ENCODE results near the gene CLDN6. TPM values are rescaled to one million over a fixed set of nuclear protein-coding genes. Genes with fewer than 3 reads are reported as not detected.

The CLDN6 gene
- total and polyA plus RNA-seq, 2 of the 13 experiments (the other 11 are each of a cell fraction or from before 2014, with no cell fraction given) = 5.9 to 7.6 TPM

- TF ChIP-seq, protein P1, sequence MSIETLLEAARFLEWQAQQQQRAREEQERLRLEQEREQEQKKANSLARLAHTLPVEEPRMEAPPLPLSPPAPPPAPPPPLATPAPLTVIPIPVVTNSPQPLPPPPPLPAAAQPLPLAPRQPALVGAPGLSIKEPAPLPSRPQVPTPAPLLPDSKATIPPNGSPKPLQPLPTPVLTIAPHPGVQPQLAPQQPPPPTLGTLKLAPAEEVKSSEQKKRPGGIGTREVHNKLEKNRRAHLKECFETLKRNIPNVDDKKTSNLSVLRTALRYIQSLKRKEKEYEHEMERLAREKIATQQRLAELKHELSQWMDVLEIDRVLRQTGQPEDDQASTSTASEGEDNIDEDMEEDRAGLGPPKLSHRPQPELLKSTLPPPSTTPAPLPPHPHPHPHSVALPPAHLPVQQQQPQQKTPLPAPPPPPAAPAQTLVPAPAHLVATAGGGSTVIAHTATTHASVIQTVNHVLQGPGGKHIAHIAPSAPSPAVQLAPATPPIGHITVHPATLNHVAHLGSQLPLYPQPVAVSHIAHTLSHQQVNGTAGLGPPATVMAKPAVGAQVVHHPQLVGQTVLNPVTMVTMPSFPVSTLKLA (IDR thresholded peaks at IDR 0.05) = no peak
- TF ChIP-seq PAF1 (CRISPR knock-in tag; IDR thresholded peaks at IDR 0.05) (no peak), ZNF292 (CRISPR knock-in tag; IDR thresholded peaks at IDR 0.05; ENCODE audit: borderline replicate concordance, low read depth) (no peak), SMYD3 (CRISPR knock-in tag; IDR thresholded peaks at IDR 0.05) (no peak), ZNF777 (CRISPR knock-in tag; IDR thresholded peaks at IDR 0.05) (no peak), BHLHE40 (IDR thresholded peaks at IDR 0.05; ENCODE audit: low read length) (no peak), ZNF75D (CRISPR knock-in tag; IDR thresholded peaks at IDR 0.05; ENCODE audit: borderline replicate concordance) (no peak), ZNF607 (CRISPR knock-in tag; IDR thresholded peaks at IDR 0.05; ENCODE audit: borderline replicate concordance) (no peak), NFE2L2 (IDR thresholded peaks at IDR 0.05; ENCODE audit: low read length) (no peak), FOXK1 (CRISPR knock-in tag; IDR thresholded peaks at IDR 0.05; ENCODE audit: borderline replicate concordance, low read depth) (no peak), NPAS2 (CRISPR knock-in tag; IDR thresholded peaks at IDR 0.05; ENCODE audit: borderline replicate concordance) (no peak)
- TF ChIP-seq, protein P2, sequence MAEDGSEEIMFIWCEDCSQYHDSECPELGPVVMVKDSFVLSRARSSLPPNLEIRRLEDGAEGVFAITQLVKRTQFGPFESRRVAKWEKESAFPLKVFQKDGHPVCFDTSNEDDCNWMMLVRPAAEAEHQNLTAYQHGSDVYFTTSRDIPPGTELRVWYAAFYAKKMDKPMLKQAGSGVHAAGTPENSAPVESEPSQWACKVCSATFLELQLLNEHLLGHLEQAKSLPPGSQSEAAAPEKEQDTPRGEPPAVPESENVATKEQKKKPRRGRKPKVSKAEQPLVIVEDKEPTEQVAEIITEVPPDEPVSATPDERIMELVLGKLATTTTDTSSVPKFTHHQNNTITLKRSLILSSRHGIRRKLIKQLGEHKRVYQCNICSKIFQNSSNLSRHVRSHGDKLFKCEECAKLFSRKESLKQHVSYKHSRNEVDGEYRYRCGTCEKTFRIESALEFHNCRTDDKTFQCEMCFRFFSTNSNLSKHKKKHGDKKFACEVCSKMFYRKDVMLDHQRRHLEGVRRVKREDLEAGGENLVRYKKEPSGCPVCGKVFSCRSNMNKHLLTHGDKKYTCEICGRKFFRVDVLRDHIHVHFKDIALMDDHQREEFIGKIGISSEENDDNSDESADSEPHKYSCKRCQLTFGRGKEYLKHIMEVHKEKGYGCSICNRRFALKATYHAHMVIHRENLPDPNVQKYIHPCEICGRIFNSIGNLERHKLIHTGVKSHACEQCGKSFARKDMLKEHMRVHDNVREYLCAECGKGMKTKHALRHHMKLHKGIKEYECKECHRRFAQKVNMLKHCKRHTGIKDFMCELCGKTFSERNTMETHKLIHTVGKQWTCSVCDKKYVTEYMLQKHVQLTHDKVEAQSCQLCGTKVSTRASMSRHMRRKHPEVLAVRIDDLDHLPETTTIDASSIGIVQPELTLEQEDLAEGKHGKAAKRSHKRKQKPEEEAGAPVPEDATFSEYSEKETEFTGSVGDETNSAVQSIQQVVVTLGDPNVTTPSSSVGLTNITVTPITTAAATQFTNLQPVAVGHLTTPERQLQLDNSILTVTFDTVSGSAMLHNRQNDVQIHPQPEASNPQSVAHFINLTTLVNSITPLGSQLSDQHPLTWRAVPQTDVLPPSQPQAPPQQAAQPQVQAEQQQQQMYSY (CRISPR knock-in tag; IDR thresholded peaks at IDR 0.05) = no peak
Measured at GRCh38 chr16:3017794-3018506, at the start of gene CLDN6 (continued).
